Neural cell (in vitro differentiated cells): ENCODE results near the gene GUCY2F. TPM values are rescaled to one million over a fixed set of nuclear protein-coding genes. Genes with fewer than 3 reads are reported as not detected.

Source experiments
- H2AFZ ChIP-seq: fragments of 200-600, 300-800 bp; sonication (generic), shearing (Covaris generic); 2 replicates; pipeline ENCODE4 v1.6.0; 2014; ENCODE audit warnings: low read depth, mild to moderate bottlenecking, antibody characterized with exemption, low read length, moderate library complexity
- H3F3A ChIP-seq: fragments of 200-600 bp; shearing (Covaris generic); 2 replicates; pipeline ENCODE4 v1.6.1; 2016; ENCODE audit warnings: mild to moderate bottlenecking, moderate library complexity, mixed read lengths, antibody characterized with exemption, low read length; ENCODE audit not compliant: insufficient read depth, poor library complexity, severe bottlenecking
- H3K27ac ChIP-seq: fragments of 200-600, 300-800 bp; sonication (generic), shearing (Covaris generic); 2 replicates; pipeline ENCODE4 v1.5.1; 2014; ENCODE audit warnings: mild to moderate bottlenecking, low read length, moderate library complexity
- H3K27me3 ChIP-seq: fragments of 300-800, 200-600 bp; sonication (generic), shearing (Covaris generic); 2 replicates; pipeline ENCODE4 v1.6.0; 2014; ENCODE audit warnings: mild to moderate bottlenecking, low read depth, low read length, moderate library complexity; ENCODE audit not compliant: insufficient read depth
- H3K36me3 ChIP-seq: fragments of 300-800, 200-600 bp; sonication (generic), shearing (Covaris generic); 2 replicates; pipeline ENCODE4 v1.5.1; 2014; ENCODE audit warnings: mild to moderate bottlenecking, antibody characterized with exemption, low read length, moderate library complexity; ENCODE audit not compliant: insufficient read depth
- H3K4me2 ChIP-seq: fragments of 300-800, 200-600 bp; sonication (generic), shearing (Covaris generic); 2 replicates; pipeline ENCODE4 v1.6.0; 2014; ENCODE audit warnings: mild to moderate bottlenecking, low read length
- H3K4me3 ChIP-seq: fragments of 300-800, 200-600 bp; sonication (generic), shearing (Covaris generic); 2 replicates; pipeline ENCODE4 v1.5.1; 2014; ENCODE audit warnings: mild to moderate bottlenecking, low read length, moderate library complexity
- H3K79me2 ChIP-seq: fragments of 200-600 bp; shearing (Covaris generic); replicated peaks from 2 replicates; pipeline ENCODE4 v1.6.0; 2014; ENCODE audit warnings: mild to moderate bottlenecking, low read length, moderate library complexity; ENCODE audit not compliant: insufficient read depth
- H3K9ac ChIP-seq: fragments of 300-800, 200-600 bp; sonication (generic), shearing (Covaris generic); 2 replicates; pipeline ENCODE4 v1.6.1; 2016; ENCODE audit warnings: mild to moderate bottlenecking, low read length, mixed read lengths
- H3K9me2 ChIP-seq: fragments of 200-600 bp; shearing (Covaris generic); 2 replicates; pipeline ENCODE4 v1.6.1; 2016; ENCODE audit warnings: mild to moderate bottlenecking, low read length, mixed read lengths; ENCODE audit not compliant: insufficient read depth
- H3K9me3 ChIP-seq: fragments of 200-600, 300-800 bp; sonication (generic), shearing (Covaris generic); 2 replicates; pipeline ENCODE4 v1.6.1; 2016; ENCODE audit warnings: mild to moderate bottlenecking, mixed run types, low read length, moderate library complexity, mixed read lengths
- H4K20me1 ChIP-seq: fragments of 200-600 bp; shearing (Covaris generic); 2 replicates; pipeline ENCODE4 v1.6.1; 2016; ENCODE audit warnings: mild to moderate bottlenecking, mixed run types; ENCODE audit not compliant: insufficient read depth
- CTCF ChIP-seq: fragments of 450-650 bp; IDR thresholded peaks from 2 replicates; pipeline ENCODE4 v1.5.1; 2014; ENCODE audit warnings: antibody characterized with exemption, mild to moderate bottlenecking, moderate library complexity; ENCODE audit not compliant: poor library complexity, severe bottlenecking
- EP300 ChIP-seq: fragments of 450-650 bp; conservative IDR thresholded peaks from 2 replicates; pipeline ENCODE4 v1.6.1; 2014; ENCODE audit warnings: antibody characterized with exemption, mild to moderate bottlenecking, moderate library complexity; ENCODE audit not compliant: poor library complexity, severe bottlenecking
- EZH2 ChIP-seq: fragments of 200-600, 300-800 bp; shearing (Covaris generic), sonication (generic); IDR thresholded peaks from 2 replicates; pipeline ENCODE4 v1.6.1; 2014; ENCODE audit warnings: antibody characterized with exemption, low read length, borderline replicate concordance, mild to moderate bottlenecking; ENCODE audit not compliant: insufficient read depth, poor library complexity, severe bottlenecking
- MXI1 ChIP-seq: fragments of 450-650 bp; conservative IDR thresholded peaks from 2 replicates; pipeline ENCODE4 v1.6.1; 2014; ENCODE audit warnings: antibody characterized with exemption, mild to moderate bottlenecking; ENCODE audit not compliant: poor library complexity, severe bottlenecking
- POLR2AphosphoS5 ChIP-seq: IDR thresholded peaks from 2 replicates; pipeline ENCODE4 v1.6.1; 2012
- RAD21 ChIP-seq: fragments of 450-650 bp; conservative IDR thresholded peaks from 2 replicates; pipeline ENCODE4 v1.6.1; 2014; ENCODE audit warnings: antibody characterized with exemption, mild to moderate bottlenecking, moderate library complexity
- REST ChIP-seq: IDR thresholded peaks from 2 replicates; pipeline ENCODE4 v1.6.1; 2012; ENCODE audit warnings: borderline replicate concordance
- SMC3 ChIP-seq: fragments of 450-650 bp; conservative IDR thresholded peaks from 2 replicates; pipeline ENCODE4 v1.6.1; 2014; ENCODE audit warnings: antibody characterized with exemption, mild to moderate bottlenecking, moderate library complexity; ENCODE audit not compliant: poor library complexity
- TAF1 ChIP-seq: IDR thresholded peaks from 2 replicates; pipeline ENCODE4 v1.6.1; 2012; ENCODE audit warnings: low read depth
- polyA plus RNA-seq: library from polyadenylated mRNA; depleted of rRNA; stranded (reverse); fragments of >200 nt; gene quantifications from 2 replicates; pipeline ENCODE4 v1.2.3, GENCODE V29; 2014

The GUCY2F gene
- polyA plus RNA-seq, 1 donor from 2014 or later = not detected

GRCh38 chrX:109372716-109373115, 109.2 kb downstream of the GUCY2F start:
- Histone ChIP-seq H2AFZ (no peak overlapping the region), H4K20me1 (no peaks in the 10 kb centered on the region), H3K79me2 (no peaks in the 10 kb centered on the region), H3K9me2 (no peaks in the 10 kb centered on the region), H3K4me2 (no peak overlapping the region), H3K9me3 (no peaks in the 10 kb centered on the region), H3K36me3 (no peaks in the 10 kb centered on the region), H3K4me3 (no peak overlapping the region), H3F3A (no peaks in the 10 kb centered on the region), H3K27ac (no peak overlapping the region), H3K9ac (no peak overlapping the region), H3K27me3 (no peaks in the 10 kb centered on the region)
- no peak for TF ChIP-seq EZH2
- TF ChIP-seq EP300 = no peak
- TF ChIP-seq CTCF = no peak
- TF ChIP-seq POLR2AphosphoS5 = no peak
- TF ChIP-seq MXI1 = no peak
- no peak for TF ChIP-seq SMC3
- no peak for TF ChIP-seq TAF1
- TF ChIP-seq RAD21 = no peak
- no peak for TF ChIP-seq REST

GRCh38 chrX:109372291-109372690, 109.6 kb downstream of the GUCY2F start:
- H3F3A ChIP-seq = no peaks in the 10 kb centered on the region
- TF ChIP-seq POLR2AphosphoS5 = no peak
- TF ChIP-seq TAF1 = no peak
- no peak for TF ChIP-seq MXI1
- TF ChIP-seq EP300 = no peak
- no peak for TF ChIP-seq REST
- no peak for TF ChIP-seq RAD21
- no peak for TF ChIP-seq CTCF
- no peak for TF ChIP-seq EZH2
- no peak for TF ChIP-seq SMC3
- H3K36me3 ChIP-seq = no peaks in the 10 kb centered on the region
- H3K9me3 ChIP-seq = no peaks in the 10 kb centered on the region
- H3K4me3 ChIP-seq = no peak overlapping the region
- no peaks in the 10 kb centered on the region for H3K9me2 ChIP-seq
- no peaks in the 10 kb centered on the region for H3K79me2 ChIP-seq
- H3K9ac ChIP-seq = no peak overlapping the region
- H4K20me1 ChIP-seq = no peaks in the 10 kb centered on the region
- no peak overlapping the region for H3K27ac ChIP-seq
- H3K4me2 ChIP-seq = no peak overlapping the region
- no peak overlapping the region for H2AFZ ChIP-seq
- no peaks in the 10 kb centered on the region for H3K27me3 ChIP-seq
